WTC11 (cell line): ENCODE results near the gene SRMS. TPM values are rescaled to one million over a fixed set of nuclear protein-coding genes. Genes with fewer than 3 reads are reported as not detected.

Experiments used
- ATAC-seq: fragments of 200-7000 bp; cut with Tn5 transposase; 2 replicates; pipeline ENCODE4 v1.10.0; 2021; ENCODE audit warnings: mild to moderate bottlenecking, moderate library complexity
- CTCF ChIA-PET: fragments of 300-600 bp; sonication (Branson Sonifier 250); formaldehyde crosslinking; loops from one replicate; lab custom pipeline; 2021; ENCODE audit warnings: antibody characterized with exemption; lab: Charles Lee
- POLR2A ChIA-PET: fragments of 350-600 bp; sonication (Branson Sonifier 250); formaldehyde crosslinking; loops from one replicate; lab custom pipeline; 2021; ENCODE audit warnings: antibody characterized with exemption; lab: Charles Lee
- DNase-seq: peaks from one replicate; pipeline ENCODE4 v3.0.0; 2021; ENCODE audit warnings: low spot score
- H3K27ac Mint-ChIP-seq: 2 replicates; pipeline ENCODE4 v1.8.0; 2021; ENCODE audit warnings: mixed read lengths
- H3K27me3 Mint-ChIP-seq: 2 replicates; pipeline ENCODE4 v1.8.0; 2021; ENCODE audit warnings: low read depth, mild to moderate bottlenecking, moderate library complexity, mixed read lengths
- H3K36me3 Mint-ChIP-seq: 2 replicates; pipeline ENCODE4 v1.8.0; 2021; ENCODE audit warnings: mixed read lengths
- H3K4me1 Mint-ChIP-seq: 2 replicates; pipeline ENCODE4 v1.8.0; 2022; ENCODE audit warnings: mixed read lengths
- H3K4me3 Mint-ChIP-seq: 2 replicates; pipeline ENCODE4 v1.8.0; 2021; ENCODE audit warnings: mild to moderate bottlenecking, moderate library complexity, mixed read lengths
- H3K9me3 Mint-ChIP-seq: 2 replicates; pipeline ENCODE4 v1.8.0; 2021; ENCODE audit warnings: mixed read lengths
- ATF1 ChIP-seq: sonication (generic); formaldehyde crosslinking; IDR thresholded peaks from 2 replicates; pipeline ENCODE4 v1.8.1; 2023; ENCODE audit warnings: mild to moderate bottlenecking, moderate library complexity, missing genetic modification reagents
- ATF2 ChIP-seq: sonication (generic); formaldehyde crosslinking; IDR thresholded peaks from 2 replicates; pipeline ENCODE4 v1.8.1; 2022; ENCODE audit warnings: low read depth, missing genetic modification reagents, borderline replicate concordance
- ATF3 ChIP-seq: sonication (generic); formaldehyde crosslinking; conservative IDR thresholded peaks from 2 replicates; pipeline ENCODE4 v1.8.1; 2022; ENCODE audit warnings: mild to moderate bottlenecking, missing genetic modification reagents
- CDX4 ChIP-seq: fragments of 250-450 bp; sonication (Bioruptor Pico); IDR thresholded peaks from 2 replicates; pipeline ENCODE4 v1.9.0; 2021; ENCODE audit warnings: moderate library complexity, mild to moderate bottlenecking, inconsistent platforms, borderline replicate concordance
- CREB1 ChIP-seq: sonication (generic); formaldehyde crosslinking; IDR thresholded peaks from 2 replicates; pipeline ENCODE4 v1.8.0; 2023; ENCODE audit warnings: mild to moderate bottlenecking, missing genetic modification reagents
- CTCF ChIP-seq: fragments of 200-600 bp; IDR thresholded peaks from 2 replicates; pipeline ENCODE4 v1.8.0; 2022; ENCODE audit warnings: antibody characterized with exemption
- ESRRA ChIP-seq: sonication (generic); formaldehyde crosslinking; IDR thresholded peaks from 2 replicates; pipeline ENCODE4 v1.8.1; 2022; ENCODE audit warnings: mild to moderate bottlenecking, missing genetic modification reagents, borderline replicate concordance
- GRHL2 ChIP-seq: fragments of 250-450 bp; sonication (Bioruptor Pico); IDR thresholded peaks from 2 replicates; pipeline ENCODE4 v1.8.0; 2022; ENCODE audit warnings: mild to moderate bottlenecking, moderate library complexity; ENCODE audit not compliant: insufficient replicate concordance, severe bottlenecking
- SOX15 ChIP-seq: fragments of 250-450 bp; sonication (Bioruptor Pico); IDR thresholded peaks from 2 replicates; pipeline ENCODE4 v1.9.0; 2021; ENCODE audit warnings: mild to moderate bottlenecking
- TP53 ChIP-seq: sonication (generic); formaldehyde crosslinking; IDR thresholded peaks from 2 replicates; pipeline ENCODE4 v1.8.1; 2023; ENCODE audit warnings: mild to moderate bottlenecking, missing genetic modification reagents
- ZNF121 ChIP-seq: sonication (generic); formaldehyde crosslinking; IDR thresholded peaks from 2 replicates; pipeline ENCODE4 v1.8.0; 2023; ENCODE audit warnings: missing genetic modification reagents
- ZNF219 ChIP-seq: sonication (generic); formaldehyde crosslinking; IDR thresholded peaks from 2 replicates; pipeline ENCODE4 v1.8.0; 2023; ENCODE audit warnings: missing genetic modification reagents, mild to moderate bottlenecking, borderline replicate concordance
- ZNF232 ChIP-seq: sonication (generic); formaldehyde crosslinking; IDR thresholded peaks from 2 replicates; pipeline ENCODE4 v1.8.0; 2022; ENCODE audit warnings: mild to moderate bottlenecking, missing genetic modification reagents
- ZNF396 ChIP-seq: fragments of 250-450 bp; sonication (Bioruptor Pico); IDR thresholded peaks from 2 replicates; pipeline ENCODE4 v1.8.0; 2021; ENCODE audit warnings: mild to moderate bottlenecking, moderate library complexity, borderline replicate concordance
- ZNF423 ChIP-seq: fragments of 250-450 bp; sonication (Bioruptor Pico); IDR thresholded peaks from 2 replicates; pipeline ENCODE4 v2.1.2; 2022; ENCODE audit warnings: mild to moderate bottlenecking, moderate library complexity
- ZNF532 ChIP-seq: fragments of 250-450 bp; sonication (Bioruptor Pico); IDR thresholded peaks from 2 replicates; pipeline ENCODE4 v1.9.0; 2021; ENCODE audit warnings: mild to moderate bottlenecking, borderline replicate concordance
- ZSCAN18 ChIP-seq: fragments of 250-450 bp; sonication (Bioruptor Pico); IDR thresholded peaks from 2 replicates; pipeline ENCODE4 v2.1.2; 2022; ENCODE audit warnings: mild to moderate bottlenecking, moderate library complexity
- total RNA-seq: library from RNA; stranded (reverse); gene quantifications from 3 replicates; pipeline ENCODE4 v1.2.3, GENCODE V29; 2021

SRMS gene
- total RNA-seq, 1 experiment from 2014 or later, result 0.26 TPM

- TF ChIP-seq ZNF532 (CRISPR knock-in tag), result no peak
- no peak for TF ChIP-seq ZSCAN18 (CRISPR knock-in tag)
- TF ChIP-seq ATF1 (CRISPR knock-in tag), result no peak
- TF ChIP-seq ATF3, result no peak
Measured at GRCh38 chr20:63543131-63543530, 4.4 kb downstream of the SRMS start (continued).

- no peak for DNase-seq
- H3K27me3 Mint-ChIP-seq, result no peaks in the 10 kb centered on the region
- no peak overlapping the region for H3K27ac Mint-ChIP-seq
- no peak for TF ChIP-seq CTCF
- TF ChIP-seq ZNF232, result no peak
- TF ChIP-seq TP53 (CRISPR knock-in tag), result no peak
- TF ChIP-seq ZNF423 (CRISPR knock-in tag), result no peak
- ChIA-PET CTCF (interaction anchor here (1.7 kb wide), 1 partner anchor 99 kb away, joined by 5 read pairs; no protein-coding TSS in a partner anchor), POLR2A (no interaction called here)
- 0 out of 2 replicates have a peak, but pooled peaks cover 4% of the 10 kb centered on the region for H3K4me1 Mint-ChIP-seq
- no peak overlapping the region for H3K4me3 Mint-ChIP-seq
- no peak for ATAC-seq
- no peaks in the 10 kb centered on the region for H3K9me3 Mint-ChIP-seq
- no peaks in the 10 kb centered on the region for H3K36me3 Mint-ChIP-seq
Measured at GRCh38 chr20:63542696-63543095, 4.9 kb downstream of the SRMS start.

- no peak overlapping the region for H3K4me3 Mint-ChIP-seq
- no peaks in the 10 kb centered on the region for H3K9me3 Mint-ChIP-seq
- DNase-seq (no peak), ATAC-seq (no peak)
- H3K36me3 Mint-ChIP-seq, result no peaks in the 10 kb centered on the region
- no peak overlapping the region for H3K27ac Mint-ChIP-seq
- H3K4me1 Mint-ChIP-seq, result 0 out of 2 replicates have a peak, but pooled peaks cover 4% of the 10 kb centered on the region
- ChIA-PET CTCF (interaction anchor here (1.7 kb wide), 1 partner anchor 100 kb away, joined by 5 read pairs; no protein-coding TSS in a partner anchor), POLR2A (interaction anchor here (0.6 kb wide), 1 partner anchor 241 kb away, joined by 3 read pairs; no protein-coding TSS in a partner anchor)
- no peaks in the 10 kb centered on the region for H3K27me3 Mint-ChIP-seq
- TF ChIP-seq ESRRA (CRISPR knock-in tag) (no peak), ZNF121 (CRISPR knock-in tag) (no peak), TP53 (CRISPR knock-in tag) (no peak), SOX15 (CRISPR knock-in tag) (no peak), ATF2 (no peak), ZNF219 (CRISPR knock-in tag) (no peak), CREB1 (CRISPR knock-in tag) (no peak), GRHL2 (CRISPR knock-in tag) (no peak), ZNF532 (CRISPR knock-in tag) (no peak), CDX4 (CRISPR knock-in tag) (no peak), ZNF396 (CRISPR knock-in tag) (no peak)
Measured at GRCh38 chr20:63542031-63542559, 5.5 kb downstream of the SRMS start.
